Lower leg skin (tissue), 3 donors: ENCODE measurements around the gene SS18L1.

ENCODE experiments used
- CTCF ChIP-seq, 3 donors: fragments of 450-650 bp; IDR thresholded peaks; one replicate each; pipeline ENCODE4 v1.5.1; 2016; ENCODE audit warnings: antibody characterized with exemption in 3 of 3, mild to moderate bottlenecking in 3 of 3, moderate library complexity in 2 of 3
- POLR2A ChIP-seq, 2 donors: fragments of 450-650 bp; IDR thresholded peaks; one replicate each; pipeline ENCODE4 v1.6.1; 2016 to 2017; ENCODE audit warnings: antibody characterized with exemption in 2 of 2, mild to moderate bottlenecking in 1 of 2, moderate library complexity in 1 of 2

GRCh38 chr20:62104234-62104789 lies 39.3 kb upstream of the SS18L1 start:
- TF ChIP-seq POLR2A (IDR thresholded peaks at IDR 0.05): no peak
- TF ChIP-seq CTCF (IDR thresholded peaks at IDR 0.05): no peak
